GM19372 (cell line): ENCODE measurements around the gene KRT38.
"Not testable (repeated sequence)": the region's sequence is repeated elsewhere in the genome, so short reads cannot be mapped to it uniquely, and the experiment has no call there.

Experiments used
- ATAC-seq: cut with Tn5 transposase; IDR thresholded peaks from one replicate; pipeline ENCODE4 v1.9.1; 2021; ENCODE audit warnings: mild to moderate bottlenecking, low read depth, moderate library complexity; ENCODE audit not compliant: unreplicated experiment

Gene KRT38

GRCh38 chr17:41463746-41464145, 23.0 kb upstream of the KRT38 start:
- ATAC-seq: no peak

GRCh38 chr17:41462705-41463104, 21.9 kb upstream of the KRT38 start:
- no peak for ATAC-seq

- no peak for ATAC-seq
Measured at GRCh38 chr17:41457676-41458075, 16.9 kb upstream of the KRT38 start.

GRCh38 chr17:41456204-41456603, 15.4 kb upstream of the KRT38 start:
- no peak for ATAC-seq

GRCh38 chr17:41455236-41455635, 14.5 kb upstream of the KRT38 start:
- no peak for ATAC-seq

- no peak for ATAC-seq
Measured at GRCh38 chr17:41453066-41453465, 12.3 kb upstream of the KRT38 start.

- no peak for ATAC-seq
Measured at GRCh38 chr17:41452281-41452680, 11.5 kb upstream of the KRT38 start.

- no peak for ATAC-seq
Measured at GRCh38 chr17:41451154-41451728, 10.5 kb upstream of the KRT38 start.

GRCh38 chr17:41449008-41449407, 8.2 kb upstream of the KRT38 start:
- ATAC-seq: no peak

- no peak for ATAC-seq
Measured at GRCh38 chr17:41448506-41448905, 7.7 kb upstream of the KRT38 start.

- no peak for ATAC-seq
Measured at GRCh38 chr17:41446806-41447205, 6.0 kb upstream of the KRT38 start.

- ATAC-seq: no peak
Measured at GRCh38 chr17:41444640-41445039, 3.9 kb upstream of the KRT38 start.

- no peak for ATAC-seq
Measured at GRCh38 chr17:41444186-41444585, 3.4 kb upstream of the KRT38 start.

- no peak for ATAC-seq
Measured at GRCh38 chr17:41442739-41443138, 2.0 kb upstream of the KRT38 start.

- ATAC-seq: no peak
Measured at GRCh38 chr17:41439375-41439774, 1.4 kb downstream of the KRT38 start.

- no peak for ATAC-seq
Measured at GRCh38 chr17:41437769-41438168, 3.0 kb downstream of the KRT38 start.

- ATAC-seq: no peak
Measured at GRCh38 chr17:41437254-41437653, 3.5 kb downstream of the KRT38 start.

GRCh38 chr17:41434415-41434814, 6.4 kb downstream of the KRT38 start:
- no peak for ATAC-seq

GRCh38 chr17:41434005-41434404, 6.8 kb downstream of the KRT38 start:
- ATAC-seq: no peak

GRCh38 chr17:41433586-41433985, 7.2 kb downstream of the KRT38 start:
- no peak for ATAC-seq

GRCh38 chr17:41430376-41430775, 10.4 kb downstream of the KRT38 start:
- not testable (repeated sequence) for ATAC-seq

GRCh38 chr17:41429667-41430066, 11.1 kb downstream of the KRT38 start:
- no peak for ATAC-seq
